HCT116 (cell line): ENCODE data around the gene SNX2. TPM values are rescaled to one million over a fixed set of nuclear protein-coding genes. Genes with fewer than 3 reads are reported as not detected.

Experiments used
- ATAC-seq: fragments of 200-7000 bp; cut with Tn5 transposase; 2 replicates; pipeline ENCODE4 v1.9.1; 2020; ENCODE audit warnings: mild to moderate bottlenecking, moderate library complexity
- BruUV-seq: library from RNA; stranded (reverse); fragments of 400-500 nt; replicated peaks from 2 replicates; lab custom pipeline; 2021; lab: Mats Ljungman, UMichigan
- CTCF ChIA-PET: fragments of 300-600 bp; sonication (Branson Sonifier 250); formaldehyde crosslinking; loops from one replicate; lab custom pipeline; 2021; ENCODE audit warnings: antibody characterized with exemption; lab: Charles Lee
- POLR2A ChIA-PET: fragments of 300-600, 350-600 bp; sonication (Branson Sonifier 250); formaldehyde crosslinking; loops from one replicate; lab custom pipeline; 2021; ENCODE audit warnings: antibody characterized with exemption; lab: Charles Lee
- RAD21 ChIA-PET, 2 experiments: fragments of 300-600 bp; sonication (Branson Sonifier 250); formaldehyde crosslinking; loops; one replicate each; lab custom pipeline; 2023; ENCODE audit warnings: low total read pairs in 2 of 2; ENCODE audit not compliant: uncharacterized antibody in 2 of 2, unreplicated experiment in 2 of 2, low non-redundant PET in 1 of 2; lab: Charles Lee
- DNase-seq: peaks from one replicate; pipeline ENCODE4 v3.0.0-alpha.2; 2010; ENCODE audit warnings: low read depth, low spot score
- H2AFZ ChIP-seq: fragments of 200-600 bp; shearing (Covaris generic), sonication (generic); 2 replicates; pipeline ENCODE4 v1.6.1; 2017; ENCODE audit warnings: low read depth, mixed run types, mixed read lengths, antibody characterized with exemption, low read length; ENCODE audit not compliant: poor library complexity, severe bottlenecking
- H3K27ac ChIP-seq: 2 replicates; pipeline ENCODE4 v1.5.1; 2012; ENCODE audit warnings: low read depth, low read length
- H3K27me3 ChIP-seq: fragments of 200-600 bp; sonication (generic); 2 replicates; pipeline ENCODE4 v1.6.1; 2016; ENCODE audit warnings: mixed run types, low read length, mixed read lengths; ENCODE audit not compliant: insufficient read depth
- H3K36me3 ChIP-seq, 2 experiments: fragments of 200-500 bp in 1 of 2; fragments of 200-600 bp in 1 of 2; sonication (Bioruptor generic) in 1 of 2; sonication (generic) in 1 of 2; 2 replicates each; pipeline versions ENCODE4 v1.5.1 to v1.6.1; 2014 to 2016; ENCODE audit warnings: low read length in 2 of 2, inconsistent platforms in 1 of 2, mixed read lengths in 1 of 2, mixed run types in 1 of 2; ENCODE audit not compliant: insufficient read depth in 2 of 2, control insufficient read depth in 1 of 2
- H3K4me1 ChIP-seq, 2 experiments: fragments of 200-600 bp in 1 of 2; sonication (generic) in 1 of 2; 2 replicates each; pipeline versions ENCODE4 v1.5.1 to v1.6.1; 2012 to 2017; ENCODE audit warnings: low read length in 2 of 2, inconsistent platforms in 1 of 2, mild to moderate bottlenecking in 1 of 2, mixed read lengths in 1 of 2, mixed run types in 1 of 2, moderate library complexity in 1 of 2; ENCODE audit not compliant: insufficient read depth in 2 of 2, control insufficient read depth in 1 of 2
- H3K4me2 ChIP-seq: fragments of 200-600 bp; sonication (generic); 2 replicates; pipeline ENCODE4 v1.6.1; 2017; ENCODE audit warnings: mixed run types, low read length, mixed read lengths
- H3K4me3 ChIP-seq, 2 experiments: fragments of 200-600 bp in 1 of 2; sonication (generic) in 1 of 2; replicated peaks in 1 of 2; 2 replicates each; pipeline ENCODE4 v1.5.1; 2011 to 2016; ENCODE audit warnings: low read length in 2 of 2, control low read depth in 1 of 2, low read depth in 1 of 2, mild to moderate bottlenecking in 1 of 2, mixed read lengths in 1 of 2, mixed run types in 1 of 2
- H3K79me2 ChIP-seq: fragments of 200-600 bp; sonication (generic); 2 replicates; pipeline ENCODE4 v1.6.1; 2017; ENCODE audit warnings: mild to moderate bottlenecking, mixed run types, low read length, moderate library complexity, mixed read lengths; ENCODE audit not compliant: insufficient read depth
- H3K9ac ChIP-seq: fragments of 200-600 bp; sonication (generic); 2 replicates; pipeline ENCODE4 v1.6.1; 2016; ENCODE audit warnings: low read length, mixed read lengths
- H3K9me2 ChIP-seq: fragments of 200-600 bp; sonication (generic), shearing (Covaris generic); 2 replicates; pipeline ENCODE4 v1.6.1; 2017; ENCODE audit warnings: mixed run types, mild to moderate bottlenecking, moderate library complexity; ENCODE audit not compliant: insufficient read depth
- H3K9me3 ChIP-seq, 2 experiments: fragments of 200-500 bp in 1 of 2; fragments of 200-600 bp in 1 of 2; sonication (Bioruptor generic) in 1 of 2; sonication (generic) in 1 of 2; 2 replicates each; pipeline ENCODE4 v1.6.1; 2014 to 2017; ENCODE audit warnings: low read length in 2 of 2, mixed read lengths in 2 of 2, inconsistent platforms in 1 of 2, low read depth in 1 of 2, mild to moderate bottlenecking in 1 of 2, mixed run types in 1 of 2, moderate library complexity in 1 of 2; ENCODE audit not compliant: control insufficient read depth in 1 of 2, insufficient read depth in 1 of 2
- H4K20me1 ChIP-seq: fragments of 200-600 bp; sonication (generic), shearing (Covaris generic); 2 replicates; pipeline ENCODE4 v1.6.1; 2017; ENCODE audit warnings: mixed run types, mild to moderate bottlenecking, moderate library complexity; ENCODE audit not compliant: insufficient read depth
- ATF3 ChIP-seq: IDR thresholded peaks from 2 replicates; pipeline ENCODE4 v1.6.1; 2012
- CBX3 ChIP-seq: IDR thresholded peaks from 2 replicates; pipeline ENCODE4 v1.6.1; 2012; ENCODE audit warnings: low read depth
- CEBPB ChIP-seq: IDR thresholded peaks from 2 replicates; pipeline ENCODE4 v1.6.1; 2012; ENCODE audit warnings: low read depth
- CTCF ChIP-seq, 3 experiments: fragments of 200-600 bp in 1 of 3; sonication (generic) in 1 of 3; IDR thresholded peaks in 2 of 3; conservative IDR thresholded peaks in 1 of 3; 2 replicates each; pipeline ENCODE4 v1.5.1; 2012 to 2017; ENCODE audit warnings: low read depth in 2 of 3, low read length in 2 of 3, antibody characterized with exemption in 1 of 3, borderline replicate concordance in 1 of 3, control low read depth in 1 of 3, mild to moderate bottlenecking in 1 of 3, mixed read lengths in 1 of 3, mixed run types in 1 of 3, moderate library complexity in 1 of 3; ENCODE audit not compliant: insufficient read depth in 1 of 3
- ELF1 ChIP-seq: IDR thresholded peaks from 2 replicates; pipeline ENCODE4 v1.6.1; 2012; ENCODE audit warnings: low read depth, borderline replicate concordance
- EZH2phosphoT487 ChIP-seq: fragments of 200-600 bp; IDR thresholded peaks from 2 replicates; pipeline ENCODE4 v1.6.1; 2018; ENCODE audit warnings: antibody characterized with exemption, borderline replicate concordance
- FOSL1 ChIP-seq: IDR thresholded peaks from 2 replicates; pipeline ENCODE4 v1.6.1; 2012; ENCODE audit warnings: low read depth
- MAX ChIP-seq: IDR thresholded peaks from 2 replicates; pipeline ENCODE4 v1.6.1; 2012
- POLR2A ChIP-seq: IDR thresholded peaks from 2 replicates; pipeline ENCODE4 v1.7.0; 2011; ENCODE audit warnings: borderline replicate concordance; ENCODE audit not compliant: insufficient read depth, insufficient read length; ENCODE audit errors: extremely low read depth
- POLR2AphosphoS5 ChIP-seq: IDR thresholded peaks from 2 replicates; pipeline ENCODE4 v1.6.1; 2011; ENCODE audit warnings: mild to moderate bottlenecking, low read depth, low read length, moderate library complexity
- RAD21 ChIP-seq: IDR thresholded peaks from 2 replicates; pipeline ENCODE4 v1.6.1; 2012; ENCODE audit warnings: low read depth, mild to moderate bottlenecking
- REST ChIP-seq: IDR thresholded peaks from 2 replicates; pipeline ENCODE4 v1.6.1; 2012; ENCODE audit warnings: low read depth
- SIN3A ChIP-seq: IDR thresholded peaks from 2 replicates; pipeline ENCODE4 v1.6.1; 2012; ENCODE audit warnings: low read depth
- SP1 ChIP-seq: IDR thresholded peaks from 2 replicates; pipeline ENCODE4 v1.6.1; 2012; ENCODE audit warnings: low read depth
- SRF ChIP-seq: IDR thresholded peaks from 2 replicates; pipeline ENCODE4 v1.6.1; 2012; ENCODE audit warnings: low read depth
- TCF7L2 ChIP-seq: IDR thresholded peaks from 2 replicates; pipeline ENCODE4 v1.7.0; 2011; ENCODE audit warnings: borderline replicate concordance, inconsistent platforms; ENCODE audit not compliant: insufficient read depth, insufficient read length; ENCODE audit errors: extremely low read depth
- YY1 ChIP-seq: IDR thresholded peaks from 2 replicates; pipeline ENCODE4 v1.6.1; 2011; ENCODE audit warnings: low read length, low read depth, moderate library complexity, mild to moderate bottlenecking; ENCODE audit not compliant: insufficient replicate concordance; ENCODE audit errors: extremely low read depth
- ZBTB33 ChIP-seq: IDR thresholded peaks from 2 replicates; pipeline ENCODE4 v1.6.1; 2011; ENCODE audit warnings: mild to moderate bottlenecking, low read length, moderate library complexity; ENCODE audit not compliant: insufficient replicate concordance; ENCODE audit errors: extremely low read depth
- ZFX ChIP-seq: fragments of 450-650 bp; IDR thresholded peaks from 2 replicates; pipeline ENCODE4 v1.6.1; 2017
- ZNF274 ChIP-seq: fragments of 200-500 bp; sonication (Bioruptor generic); IDR thresholded peaks from 2 replicates; pipeline ENCODE4 v1.6.1; 2014; ENCODE audit warnings: mild to moderate bottlenecking, low read depth, low read length, inconsistent platforms
- intact Hi-C: fragments of 100-400 bp; cut with micrococcal nuclease; formaldehyde crosslinking; loops from 2 replicates; pipeline ENCODE4 v1.10.0; 2022
- total RNA-seq: library from RNA; stranded (reverse); gene quantifications from one replicate; pipeline ENCODE4 v1.2.1, GENCODE V29; 2021; ENCODE audit not compliant: unreplicated experiment

The SNX2 gene
- total RNA-seq, 1 experiment from 2014 or later: 57.7 TPM

- Histone ChIP-seq H3K27me3 (no peaks in the 10 kb centered on the region), H3K36me3 (no peaks in the 10 kb centered on the region), H3K79me2 (no peaks in the 10 kb centered on the region), H3K9me3 (no peaks in the 10 kb centered on the region), H3K9me2 (no peaks in the 10 kb centered on the region), H3K9ac (no peak overlapping the region), H3K27ac (no peak overlapping the region), H3K4me3 (no peak overlapping the region), H3K4me2 (no peak overlapping the region), H2AFZ (no peak overlapping the region), H3K4me1 (no peaks in the 10 kb centered on the region), H4K20me1 (no peaks in the 10 kb centered on the region)
- BruUV-seq: no TSS peak
- CTCF ChIA-PET: no interaction called here
- no peak for ATAC-seq
- DNase-seq: no peak
- POLR2A ChIA-PET: no interaction called here
- TF ChIP-seq CBX3 (no peak), POLR2AphosphoS5 (no peak), ZFX (no peak), POLR2A (no peak), YY1 (no peak), TCF7L2 (no peak), ATF3 (no peak), MAX (no peak), ZBTB33 (no peak), SP1 (no peak), CTCF (IDR thresholded peaks at IDR 0.05 in 2 of 3, conservative IDR thresholded peaks at IDR 0.05 in 1 of 3; ENCODE audit: borderline replicate concordance in 1 of 3, insufficient read depth in 1 of 3, low read depth in 2 of 3, low read length in 2 of 3) (no peak), SRF (no peak), ZNF274 (no peak), FOSL1 (no peak), REST (no peak), CEBPB (no peak), ELF1 (no peak), SIN3A (no peak), RAD21 (no peak), EZH2phosphoT487 (no peak)
- RAD21 ChIA-PET: no interaction called here
- intact Hi-C loops: no loop called here
Measured at GRCh38 chr5:122760236-122760635, 14.6 kb upstream of the SNX2 start.
